Activated T-cell treated with anti-CD3 and anti-CD28 coated beads, Interleukin-2, amount 50 U/mL, for 72 hours (primary cell): ENCODE measurements around the gene CLCN7. TPM values are rescaled to one million over a fixed set of nuclear protein-coding genes. Genes with fewer than 3 reads are reported as not detected.
A peak's percentile ranks its signal among the peaks of the same experiment; 100 is the strongest.

Experiments
- ATAC-seq, 2 donors: fragments of 150-1000 bp; cut with Tn5 transposase; replicated peaks in 1 of 2; 2 replicates each; pipeline ENCODE4 v1.10.0; 2021; ENCODE audit warnings: moderate library complexity in 2 of 2, mild to moderate bottlenecking in 1 of 2
- DNase-seq, 2 donors: peaks; one replicate each; pipeline ENCODE4 v3.0.0; 2021 to 2022; ENCODE audit warnings: mixed read lengths in 1 of 2
- H3K27ac Mint-ChIP-seq: one replicate; pipeline ENCODE4 v1.8.0; 2022; ENCODE audit warnings: mild to moderate bottlenecking, moderate library complexity, mixed read lengths
- H3K27me3 Mint-ChIP-seq: one replicate; pipeline ENCODE4 v1.8.0; 2022; ENCODE audit warnings: low read depth, mixed read lengths
- H3K36me3 Mint-ChIP-seq, 2 donors: one replicate each; pipeline ENCODE4 v1.8.0; 2022; ENCODE audit warnings: mixed read lengths in 2 of 2, mild to moderate bottlenecking in 1 of 2; ENCODE audit not compliant: insufficient read depth in 2 of 2
- H3K4me1 Mint-ChIP-seq: one replicate; pipeline ENCODE4 v1.8.0; 2022; ENCODE audit warnings: low read depth, mixed read lengths
- H3K4me3 Mint-ChIP-seq, 2 donors: one replicate each; pipeline ENCODE4 v1.8.0; 2022; ENCODE audit warnings: mild to moderate bottlenecking in 2 of 2, mixed read lengths in 2 of 2, moderate library complexity in 2 of 2
- H3K9me3 Mint-ChIP-seq, 2 donors: one replicate each; pipeline ENCODE4 v1.8.0; 2022; ENCODE audit warnings: mixed read lengths in 2 of 2
- total RNA-seq, 2 donors: library from RNA; stranded (reverse); gene quantifications; one replicate each; pipeline ENCODE4 v1.2.3, GENCODE V29; 2022

The CLCN7 gene
- total RNA-seq, 2 donors from 2014 or later, result 53.7 to 55.1 TPM

DNA sequence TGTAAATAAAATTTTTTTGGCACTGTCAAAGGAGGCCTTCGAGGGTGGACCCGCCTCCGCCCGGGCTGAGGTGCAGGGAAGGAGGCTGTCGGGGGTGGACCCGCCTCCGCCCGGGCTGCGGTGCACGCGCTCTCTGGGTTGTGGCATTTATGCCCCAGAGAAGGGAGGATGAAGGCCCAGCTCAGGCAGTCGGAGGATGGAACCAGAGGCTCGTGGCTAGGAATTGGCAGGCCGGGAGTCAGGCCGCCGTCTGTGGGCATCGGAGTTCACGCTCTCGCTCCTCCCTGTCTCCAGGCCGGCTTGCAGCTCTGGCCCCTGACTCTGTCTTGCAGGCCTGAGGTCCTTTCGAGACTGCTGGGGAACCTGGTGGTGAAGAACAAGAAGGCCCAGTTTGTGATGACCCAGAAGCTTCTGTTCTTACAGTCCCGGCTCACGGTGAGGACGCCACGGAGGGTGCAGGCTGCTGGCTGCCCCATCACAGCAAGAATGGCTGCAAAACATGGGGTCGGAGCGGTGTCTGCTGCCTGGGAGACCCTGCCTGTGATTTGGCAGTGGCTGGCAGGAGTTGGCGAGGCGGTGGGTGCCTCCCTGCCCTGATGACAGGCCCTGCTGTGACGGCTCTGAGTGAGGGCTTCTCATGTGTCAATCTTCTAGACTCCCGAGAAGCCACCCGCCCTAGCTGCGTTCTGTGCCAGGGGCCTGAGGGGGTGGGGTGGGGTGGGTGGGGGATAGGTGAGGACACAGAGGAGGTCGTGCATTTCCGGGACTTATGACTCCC is 24.3 kb upstream of the CLCN7 start:
- peaks cover 2% of the 10 kb centered on the region in 2 donors for H3K36me3 Mint-ChIP-seq

DNA sequence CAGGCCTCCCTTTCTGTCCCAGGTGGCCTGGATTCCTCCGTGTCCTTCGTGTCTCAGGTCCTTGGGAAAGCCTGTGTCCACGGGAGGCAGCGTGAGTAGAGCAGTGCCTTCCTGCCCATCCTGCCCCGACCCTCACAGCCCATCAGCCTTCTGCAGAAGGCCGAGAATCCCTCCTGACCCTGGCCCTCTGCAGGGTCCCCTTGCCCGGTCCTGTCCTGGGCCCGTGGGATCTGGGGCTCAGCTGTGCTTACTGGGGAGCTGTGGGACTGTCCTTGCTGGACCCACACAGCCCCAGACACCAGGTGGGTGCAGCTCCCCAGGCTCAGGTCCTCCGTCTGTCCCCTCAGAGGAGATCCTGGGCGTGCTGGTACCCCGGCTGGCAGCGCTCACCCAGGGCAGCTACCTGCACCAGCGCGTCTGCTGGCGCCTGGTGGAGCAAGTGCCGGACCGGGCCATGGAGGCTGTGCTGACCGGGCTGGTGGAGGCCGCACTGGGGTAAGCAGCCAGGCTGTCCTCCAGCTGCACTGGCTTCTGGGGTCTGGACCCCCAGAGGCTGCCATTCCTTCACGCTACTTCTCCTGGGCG is 22.3 kb upstream of the CLCN7 start:
- no peak for ATAC-seq
- H3K27me3 Mint-ChIP-seq, result no peaks in the 10 kb centered on the region
- no peak overlapping the region for H3K27ac Mint-ChIP-seq
- H3K9me3 Mint-ChIP-seq, result no peaks in the 10 kb centered on the region
- peaks cover 19% of the 10 kb centered on the region for H3K4me1 Mint-ChIP-seq
- no peak for DNase-seq
- H3K36me3 Mint-ChIP-seq, result peaks cover 2 to 4% of the 10 kb centered on the region in 2 donors
- peak overlapping the region in 1 of 2 donors; percentile 24 for H3K4me3 Mint-ChIP-seq

More for the DNA sequence above, 24.3 kb upstream of the CLCN7 start:
- no peak for DNase-seq
- Mint-ChIP-seq H3K9me3 (no peaks in the 10 kb centered on the region), H3K27ac (no peak overlapping the region), H3K27me3 (no peaks in the 10 kb centered on the region), H3K4me3 (no peak overlapping the region), H3K4me1 (peaks cover 9% of the 10 kb centered on the region)
- no peak for ATAC-seq

DNA sequence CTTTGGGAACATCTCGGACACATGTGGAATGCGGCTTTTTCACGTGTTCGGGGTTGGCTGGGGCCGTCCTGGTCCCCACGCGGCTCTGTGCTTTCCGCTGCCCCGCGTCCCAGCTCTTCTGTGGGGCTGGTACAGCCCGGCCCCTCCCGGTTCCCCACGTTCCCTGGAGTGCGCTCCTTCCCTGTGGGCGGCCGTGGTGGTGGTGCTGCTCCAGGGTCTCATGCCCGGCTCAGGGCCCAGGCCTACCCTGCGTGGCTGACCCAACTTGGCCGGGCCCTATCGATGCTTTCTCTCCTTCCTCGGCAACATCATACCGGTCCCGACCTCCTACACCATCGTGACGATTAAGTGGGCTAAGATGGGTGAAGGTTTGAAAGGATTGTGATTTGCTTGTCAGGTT is 21.6 kb upstream of the CLCN7 start:
- DNase-seq, result no peak
- H3K36me3 Mint-ChIP-seq, result peaks cover 0 to 2% of the 10 kb centered on the region in 2 donors
- H3K27me3 Mint-ChIP-seq, result no peaks in the 10 kb centered on the region
- no peaks in the 10 kb centered on the region for H3K9me3 Mint-ChIP-seq
- no peak overlapping the region for H3K4me3 Mint-ChIP-seq
- H3K4me1 Mint-ChIP-seq, result peaks cover 20% of the 10 kb centered on the region
- no peak overlapping the region for H3K27ac Mint-ChIP-seq
- ATAC-seq, result no peak

DNA sequence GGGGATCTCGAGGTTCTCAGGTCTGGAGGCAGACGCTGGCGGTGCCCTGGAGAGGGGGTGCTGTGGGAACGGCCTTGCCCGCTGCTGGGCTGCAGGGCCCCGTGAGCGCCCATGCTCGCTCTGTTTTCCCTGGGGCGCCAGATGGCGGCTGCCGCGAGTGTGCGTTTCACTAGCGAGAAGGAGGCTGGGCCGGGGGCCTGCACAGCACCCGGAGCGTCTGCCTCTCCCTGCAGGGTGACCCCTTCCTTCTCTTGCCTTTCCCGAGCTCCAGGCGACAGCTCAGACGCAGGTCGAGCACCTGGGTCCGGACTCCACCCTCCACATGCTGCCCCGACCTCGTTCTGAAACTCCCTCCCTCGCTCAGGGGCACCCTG is 21.0 kb upstream of the CLCN7 start:
- no peak overlapping the region for H3K27ac Mint-ChIP-seq
- H3K9me3 Mint-ChIP-seq, result no peaks in the 10 kb centered on the region
- no peaks in the 10 kb centered on the region for H3K27me3 Mint-ChIP-seq
- no peak overlapping the region for H3K4me3 Mint-ChIP-seq
- H3K4me1 Mint-ChIP-seq, result peaks cover 20% of the 10 kb centered on the region
- DNase-seq (no peak), ATAC-seq (no peak)
- peaks cover 0 to 2% of the 10 kb centered on the region in 2 donors for H3K36me3 Mint-ChIP-seq

DNA sequence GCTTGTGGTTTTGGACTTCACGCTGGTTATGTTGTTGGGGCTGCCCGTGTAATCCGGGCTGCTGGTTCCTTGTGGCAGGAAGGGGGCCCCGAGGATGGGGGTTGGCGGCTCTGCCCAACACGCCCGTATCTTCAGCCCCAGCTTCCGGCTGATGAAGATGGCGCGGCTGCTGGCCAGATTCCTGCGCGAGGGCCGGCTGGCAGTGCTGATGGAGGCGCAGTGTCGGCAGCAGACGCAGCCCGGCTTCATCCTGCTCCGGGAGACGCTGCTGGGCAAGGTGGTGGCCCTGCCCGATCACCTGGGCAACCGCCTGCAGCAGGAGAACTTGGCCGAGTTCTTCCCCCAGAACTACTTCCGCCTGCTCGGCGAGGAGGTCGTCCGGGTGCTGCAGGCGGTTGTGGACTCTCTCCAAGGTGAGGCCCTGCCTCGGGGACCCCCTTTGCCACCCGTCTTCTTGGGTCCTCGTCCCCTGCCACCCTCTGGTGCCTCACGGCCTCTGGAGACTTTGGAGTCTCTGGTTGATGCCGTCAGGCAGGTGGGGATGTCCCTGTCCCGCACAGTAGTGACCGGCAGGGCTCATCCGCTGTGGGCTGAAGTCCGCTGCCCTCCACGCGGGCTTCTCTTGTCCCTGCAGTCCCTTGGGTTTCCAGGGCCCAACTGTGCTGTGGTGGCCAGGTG is 20.5 kb upstream of the CLCN7 start:
- H3K9me3 Mint-ChIP-seq, result no peaks in the 10 kb centered on the region
- no peak for ATAC-seq
- H3K4me1 Mint-ChIP-seq, result peaks cover 20% of the 10 kb centered on the region
- DNase-seq, result no peak
- H3K36me3 Mint-ChIP-seq, result peaks cover 0 to 2% of the 10 kb centered on the region in 2 donors
- H3K4me3 Mint-ChIP-seq, result peak overlapping the region in 1 of 2 donors; percentile 34
- no peaks in the 10 kb centered on the region for H3K27me3 Mint-ChIP-seq
- H3K27ac Mint-ChIP-seq, result no peak overlapping the region

DNA sequence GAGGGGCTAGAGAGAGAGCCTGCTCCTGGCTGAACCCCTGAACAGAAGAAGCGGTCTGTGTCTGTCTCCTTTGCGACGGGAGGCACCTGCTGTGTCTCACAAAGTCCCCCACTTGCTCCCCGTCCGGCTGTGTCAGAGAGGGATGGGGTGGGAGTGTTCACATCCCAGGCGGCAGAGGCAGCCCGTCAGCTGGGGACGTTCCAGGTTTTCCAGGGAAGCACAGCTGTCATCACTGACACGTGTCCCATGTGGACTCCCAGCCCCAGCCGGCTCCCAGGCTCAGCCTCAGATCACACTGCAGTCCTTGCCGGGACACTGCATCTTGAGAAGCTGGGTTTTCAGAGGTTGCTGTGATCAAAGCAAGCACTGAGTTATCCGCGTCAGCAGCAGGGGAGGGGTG is 19.9 kb upstream of the CLCN7 start:
- no peaks in the 10 kb centered on the region for H3K27me3 Mint-ChIP-seq
- H3K4me1 Mint-ChIP-seq, result peaks cover 20% of the 10 kb centered on the region
- peaks cover 0 to 2% of the 10 kb centered on the region in 2 donors for H3K36me3 Mint-ChIP-seq
- DNase-seq (no peak), ATAC-seq (no peak)
- no peaks in the 10 kb centered on the region for H3K9me3 Mint-ChIP-seq
- peak overlapping the region; percentile 95 to 99 for H3K4me3 Mint-ChIP-seq
- no peak overlapping the region for H3K27ac Mint-ChIP-seq

DNA sequence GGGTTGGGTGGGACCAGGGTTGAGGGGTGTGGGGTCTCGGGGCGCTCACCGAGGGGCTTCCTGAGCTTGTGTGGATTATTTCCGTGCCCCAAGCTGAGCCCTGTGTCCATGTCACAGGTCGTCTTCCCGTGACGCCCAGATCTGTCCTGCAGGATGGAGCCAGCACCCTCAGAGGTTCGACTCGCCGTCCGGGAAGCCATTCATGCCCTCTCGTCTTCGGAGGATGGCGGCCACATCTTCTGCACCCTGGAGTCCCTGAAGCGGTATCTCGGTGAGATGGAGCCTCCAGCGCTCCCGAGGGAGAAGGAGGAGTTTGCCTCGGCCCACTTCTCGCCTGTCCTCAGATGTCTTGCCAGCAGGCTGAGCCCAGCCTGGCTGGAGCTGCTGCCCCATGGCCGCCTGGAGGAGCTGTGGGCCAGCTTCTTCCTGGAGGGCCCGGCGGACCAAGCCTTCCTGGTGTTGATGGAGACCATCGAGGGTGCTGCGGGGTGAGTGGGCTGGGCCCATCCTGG is 19.4 kb upstream of the CLCN7 start:
- ATAC-seq, result no peak
- H3K4me3 Mint-ChIP-seq, result peak overlapping the region; percentile 95 to 99
- H3K27ac Mint-ChIP-seq, result peak overlapping the region; percentile 33
- no peak for DNase-seq
- no peaks in the 10 kb centered on the region for H3K27me3 Mint-ChIP-seq
- peaks cover 0 to 2% of the 10 kb centered on the region in 2 donors for H3K36me3 Mint-ChIP-seq
- peaks cover 20% of the 10 kb centered on the region for H3K4me1 Mint-ChIP-seq
- no peaks in the 10 kb centered on the region for H3K9me3 Mint-ChIP-seq

DNA sequence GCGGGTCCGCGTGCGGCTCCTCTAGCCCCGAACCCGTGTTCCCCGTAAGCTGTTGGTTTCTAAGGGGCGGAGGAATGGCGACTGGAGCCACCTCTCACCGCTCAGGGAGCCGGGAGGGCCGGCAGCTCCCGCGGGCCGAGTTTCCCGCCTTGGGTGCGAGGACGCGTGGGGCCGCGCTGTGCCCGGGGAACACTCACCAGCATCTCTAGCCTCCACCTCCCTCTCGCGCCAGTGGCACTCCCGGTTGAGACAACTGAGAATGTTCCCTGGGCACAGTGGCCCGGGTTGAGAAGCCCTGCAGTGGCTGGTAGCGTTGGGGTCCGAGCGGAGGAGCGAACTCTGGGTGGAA is 18.9 kb upstream of the CLCN7 start:
- Mint-ChIP-seq H3K4me3 (peak overlapping the region; percentile 95 to 99), H3K36me3 (peaks cover 0 to 2% of the 10 kb centered on the region in 2 donors), H3K27ac (peak overlapping the region; percentile 65), H3K27me3 (no peaks in the 10 kb centered on the region), H3K9me3 (no peaks in the 10 kb centered on the region), H3K4me1 (peaks cover 20% of the 10 kb centered on the region)
- DNase-seq (no peak), ATAC-seq (peak; percentile 33 to 38)

DNA sequence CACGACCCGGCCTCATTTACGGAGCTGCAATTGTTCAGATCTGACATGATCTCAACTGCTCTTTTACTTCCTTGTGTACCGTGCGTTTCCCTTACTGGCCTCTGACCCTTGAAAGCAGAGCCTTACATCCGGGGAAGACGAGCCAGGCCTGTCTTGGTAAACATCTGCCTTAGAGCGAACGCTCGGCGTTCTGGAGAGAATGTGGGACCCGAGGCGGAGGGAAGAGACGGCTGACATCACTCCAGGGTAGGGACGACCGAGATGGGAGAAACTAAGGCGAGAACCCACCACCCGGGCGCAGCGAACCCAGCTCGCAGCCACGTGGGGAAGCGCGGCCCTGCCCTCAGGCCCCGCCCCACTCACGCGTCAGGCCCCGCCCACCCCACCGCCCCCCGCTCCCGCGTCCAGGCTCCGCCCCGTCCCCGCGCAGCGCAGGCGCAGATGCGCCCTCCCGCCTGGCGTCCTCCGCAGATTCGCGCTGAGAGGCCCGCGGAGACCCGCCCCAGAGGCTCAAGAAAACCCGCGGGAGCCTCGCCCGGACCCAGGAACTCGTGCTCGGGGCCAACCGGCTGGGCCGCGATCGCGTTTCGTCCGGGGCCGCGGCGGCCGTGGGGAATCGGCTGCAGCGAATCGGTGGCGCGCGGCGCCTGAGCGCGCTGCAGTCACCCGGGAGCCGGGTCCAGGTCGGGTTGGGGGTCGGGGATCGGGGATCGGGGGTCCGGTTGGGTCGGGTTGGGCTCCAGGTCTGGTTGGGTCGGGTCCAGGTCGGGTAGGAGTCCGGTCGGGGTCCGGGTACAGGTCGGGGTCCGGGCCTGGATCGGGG is 18.3 kb upstream of the CLCN7 start, which contains the start of gene TELO2:
Gene TELO2, plus strand, starts transcription at position 438 of the 823 bp plus-strand sequence. CDS start 922 bp downstream, outside the sequence.
- H3K4me1 Mint-ChIP-seq, result peaks cover 20% of the 10 kb centered on the region
- ATAC-seq (peak; percentile 87 to 90), DNase-seq (peak; percentile 87 to 90)
- H3K27ac Mint-ChIP-seq, result peak within 1 kb of the TSS; percentile 97
- H3K36me3 Mint-ChIP-seq, result peaks cover 0 to 2% of the 10 kb centered on the region in 2 donors
- H3K27me3 Mint-ChIP-seq, result no peaks in the 10 kb centered on the region
- peak within 1 kb of the TSS; percentile 95 to 99 for H3K4me3 Mint-ChIP-seq
- H3K9me3 Mint-ChIP-seq, result no peaks in the 10 kb centered on the region

DNA sequence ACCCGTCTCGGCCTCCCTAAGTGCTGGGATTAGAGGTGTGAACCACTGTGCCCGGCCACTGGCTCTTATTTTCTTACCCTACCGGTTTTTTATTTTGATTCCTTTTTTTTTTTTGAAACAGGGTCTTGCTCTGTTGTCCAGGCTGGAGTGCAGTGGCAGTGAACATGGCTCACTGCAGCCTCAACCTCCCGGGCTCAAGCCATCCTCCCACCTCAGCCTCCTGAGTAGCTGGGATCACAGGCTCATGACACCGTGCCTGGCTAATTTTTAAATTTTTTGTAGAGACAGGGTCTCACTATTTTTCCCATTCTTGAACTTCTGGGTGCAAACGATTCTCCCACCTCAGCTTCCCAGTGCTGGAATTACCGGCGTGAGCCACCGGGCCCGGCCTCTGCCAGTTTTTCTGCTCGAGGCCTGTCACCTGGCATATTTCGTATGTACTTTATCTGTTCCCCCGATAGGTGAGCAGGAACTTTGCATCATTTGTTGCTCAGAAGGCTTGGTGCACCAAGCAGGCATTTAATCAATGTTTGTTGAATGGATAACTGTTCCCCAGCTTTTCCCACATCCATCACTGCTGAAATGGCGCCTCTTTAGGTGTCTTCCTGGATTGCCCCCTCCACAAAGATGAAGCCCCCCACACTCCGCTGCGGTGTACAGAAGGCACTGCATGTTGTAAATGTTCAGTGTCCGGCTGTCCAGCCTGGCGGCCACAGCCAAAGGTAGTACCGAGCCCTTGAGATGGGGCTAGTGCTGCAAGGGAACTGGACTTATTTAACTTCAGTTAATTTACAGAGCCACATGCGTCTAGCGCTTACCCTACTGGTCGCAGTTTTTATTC is 17.5 kb upstream of the CLCN7 start:
- DNase-seq (no peak), ATAC-seq (no peak)
- Mint-ChIP-seq H3K9me3 (no peaks in the 10 kb centered on the region), H3K27ac (peak overlapping the region; percentile 97), H3K36me3 (peaks cover 0 to 2% of the 10 kb centered on the region in 2 donors), H3K4me1 (peaks cover 20% of the 10 kb centered on the region), H3K27me3 (no peaks in the 10 kb centered on the region), H3K4me3 (peak overlapping the region; percentile 95 to 99)

DNA sequence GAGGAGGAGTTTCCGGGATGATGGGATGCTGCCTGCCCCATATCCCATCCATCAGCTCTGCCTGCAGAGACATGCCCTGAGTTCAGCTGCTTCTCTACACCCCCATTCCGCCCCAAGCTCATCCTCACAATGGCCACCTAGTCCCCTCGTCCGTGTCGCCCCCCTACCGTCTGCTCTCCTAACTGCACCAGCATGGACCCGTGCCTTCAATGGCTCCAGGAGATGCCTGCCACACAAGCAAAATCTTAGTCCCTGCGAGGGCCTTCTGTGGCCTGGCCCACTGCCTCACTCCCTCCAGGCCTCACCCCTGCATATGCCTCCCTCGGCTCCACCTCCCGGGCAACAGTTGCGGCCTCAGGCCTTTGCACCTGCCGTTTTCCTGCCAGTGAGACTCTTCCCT is 16.5 kb upstream of the CLCN7 start:
- Mint-ChIP-seq H3K4me3 (no peak overlapping the region), H3K27ac (no peak overlapping the region), H3K4me1 (peaks cover 20% of the 10 kb centered on the region)

DNA sequence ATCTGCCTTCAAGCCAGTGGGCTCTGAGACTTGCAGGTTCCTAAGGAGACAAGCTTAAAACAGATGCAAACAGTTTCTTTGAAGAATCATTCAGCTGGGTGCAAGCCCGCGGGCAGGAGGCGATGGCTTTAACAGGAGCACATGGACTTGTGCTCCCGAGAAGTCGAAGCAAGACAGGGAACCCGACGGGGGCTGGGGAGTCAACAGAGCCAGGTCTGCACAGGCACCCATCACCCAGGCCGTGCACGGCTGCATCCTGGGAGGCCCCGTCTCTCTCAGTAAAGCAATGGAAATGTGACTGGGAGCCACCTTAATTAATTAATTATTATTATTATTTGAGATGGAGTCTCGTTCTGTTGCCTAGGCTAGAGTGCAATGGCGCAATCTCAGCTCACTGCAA is 14.2 kb upstream of the CLCN7 start:
- DNase-seq (no peak), ATAC-seq (no peak)
- no peaks in the 10 kb centered on the region for H3K9me3 Mint-ChIP-seq
- no peak overlapping the region for H3K4me3 Mint-ChIP-seq
- H3K27me3 Mint-ChIP-seq, result no peaks in the 10 kb centered on the region
- no peak overlapping the region for H3K27ac Mint-ChIP-seq
- H3K4me1 Mint-ChIP-seq, result peaks cover 11% of the 10 kb centered on the region
- H3K36me3 Mint-ChIP-seq, result peaks cover 0 to 2% of the 10 kb centered on the region in 2 donors

More for the DNA sequence above, 16.5 kb upstream of the CLCN7 start:
- DNase-seq (no peak), ATAC-seq (no peak)
- Mint-ChIP-seq H3K36me3 (peaks cover 0 to 2% of the 10 kb centered on the region in 2 donors), H3K27me3 (no peaks in the 10 kb centered on the region), H3K9me3 (no peaks in the 10 kb centered on the region)
